Neural progenitor cell (in vitro differentiated cells): ENCODE data around the gene COPRS. TPM values are rescaled to one million over a fixed set of nuclear protein-coding genes. Genes with fewer than 3 reads are reported as not detected.
"Not testable (repeated sequence)": the region's sequence is repeated elsewhere in the genome, so short reads cannot be mapped to it uniquely, and the experiment has no call there.

ENCODE experiments used
- DNase-seq: peaks from one replicate; pipeline ENCODE4 v3.0.0-alpha.2; 2016; ENCODE audit warnings: low spot score
- H2AFZ ChIP-seq: fragments of 200-600 bp; sonication (generic); replicated peaks from 2 replicates; pipeline ENCODE4 v1.6.1; 2016; ENCODE audit warnings: antibody characterized with exemption
- H3F3A ChIP-seq: fragments of 200-600 bp; sonication (generic); 2 replicates; pipeline ENCODE4 v1.6.1; 2016; ENCODE audit warnings: antibody characterized with exemption, low read depth
- H3K27ac ChIP-seq: fragments of 200-600 bp; sonication (generic); 2 replicates; pipeline ENCODE4 v1.5.1; 2016; ENCODE audit warnings: mild to moderate bottlenecking
- H3K27me3 ChIP-seq: fragments of 200-600 bp; sonication (generic); 2 replicates; pipeline ENCODE4 v1.6.1; 2016; ENCODE audit warnings: mild to moderate bottlenecking, moderate library complexity
- H3K36me3 ChIP-seq: fragments of 200-600 bp; sonication (generic); 2 replicates; pipeline ENCODE4 v1.5.1; 2016
- H3K4me1 ChIP-seq: fragments of 200-600 bp; sonication (generic); 2 replicates; pipeline ENCODE4 v1.6.1; 2016; ENCODE audit warnings: mixed run types
- H3K4me2 ChIP-seq: fragments of 200-600 bp; sonication (generic); 2 replicates; pipeline ENCODE4 v1.6.1; 2016
- H3K4me3 ChIP-seq: fragments of 200-600 bp; sonication (generic); 2 replicates; pipeline ENCODE4 v1.5.1; 2016
- H3K79me2 ChIP-seq: fragments of 200-600 bp; sonication (generic); 2 replicates; pipeline ENCODE4 v1.6.1; 2016; ENCODE audit warnings: low read depth
- H3K9ac ChIP-seq: fragments of 200-600 bp; sonication (generic); 2 replicates; pipeline ENCODE4 v1.6.1; 2016
- H3K9me3 ChIP-seq: fragments of 200-600 bp; sonication (generic); 2 replicates; pipeline ENCODE4 v1.5.1; 2016; ENCODE audit warnings: low read depth
- H4K20me1 ChIP-seq: fragments of 200-600 bp; sonication (generic); 2 replicates; pipeline ENCODE4 v1.6.1; 2016; ENCODE audit warnings: low read depth
- H3K27ac Mint-ChIP-seq: 3 replicates; pipeline ENCODE4 v1.8.0; 2021; ENCODE audit warnings: mixed read lengths
- H3K27me3 Mint-ChIP-seq: 2 replicates; pipeline ENCODE4 v1.8.0; 2022; ENCODE audit warnings: low read depth, mild to moderate bottlenecking, inconsistent platforms, moderate library complexity, mixed read lengths; ENCODE audit not compliant: insufficient read depth
- H3K36me3 Mint-ChIP-seq: 3 replicates; pipeline ENCODE4 v1.8.0; 2021; ENCODE audit warnings: mixed read lengths
- H3K4me1 Mint-ChIP-seq: 3 replicates; pipeline ENCODE4 v1.8.0; 2021; ENCODE audit warnings: mixed read lengths
- H3K4me3 Mint-ChIP-seq: 3 replicates; pipeline ENCODE4 v1.8.0; 2021; ENCODE audit warnings: mild to moderate bottlenecking, moderate library complexity, mixed read lengths
- H3K9me3 Mint-ChIP-seq: 3 replicates; pipeline ENCODE4 v1.8.0; 2020; ENCODE audit warnings: mixed read lengths
- CTCF ChIP-seq: fragments of 200-600 bp; sonication (generic); IDR thresholded peaks from 2 replicates; pipeline ENCODE4 v1.5.1; 2017; ENCODE audit warnings: antibody characterized with exemption, mild to moderate bottlenecking
- EZH2 ChIP-seq: fragments of 200-600 bp; sonication (generic); IDR thresholded peaks from 2 replicates; pipeline ENCODE4 v1.6.1; 2017; ENCODE audit warnings: antibody characterized with exemption, mild to moderate bottlenecking, moderate library complexity
- EZH2phosphoT487 ChIP-seq: fragments of 200-600 bp; sonication (generic); IDR thresholded peaks from 2 replicates; pipeline ENCODE4 v1.6.1; 2017; ENCODE audit warnings: antibody characterized with exemption
- total RNA-seq: library from RNA; depleted of rRNA; stranded (reverse); fragments of >200 nt; gene quantifications from 2 replicates; pipeline ENCODE4 v1.2.3, GENCODE V29; 2015; ENCODE audit warnings: low replicate concordance

Gene COPRS
- total RNA-seq, 1 donor from 2014 or later: 37.9 TPM

GRCh38 chr17:31819578-31819977 lies 39.5 kb downstream of the COPRS start:
- no peaks in the 10 kb centered on the region for H3K79me2 ChIP-seq
- H3F3A ChIP-seq: no peaks in the 10 kb centered on the region
- H3K27ac ChIP-seq: no peak overlapping the region
- Mint-ChIP-seq H3K27ac (no peak overlapping the region), H3K4me3 (no peak overlapping the region), H3K27me3 (peaks cover 2% of the 10 kb centered on the region), H3K9me3 (no peaks in the 10 kb centered on the region), H3K36me3 (no peaks in the 10 kb centered on the region), H3K4me1 (no peaks in the 10 kb centered on the region)
- no peaks in the 10 kb centered on the region for H4K20me1 ChIP-seq
- no peak overlapping the region for H3K4me2 ChIP-seq
- no peaks in the 10 kb centered on the region for H3K36me3 ChIP-seq
- H3K4me3 ChIP-seq: no peak overlapping the region
- no peak overlapping the region for H2AFZ ChIP-seq
- H3K9me3 ChIP-seq: no peaks in the 10 kb centered on the region
- no peak for DNase-seq
- no peak for TF ChIP-seq CTCF
- TF ChIP-seq EZH2phosphoT487: no peak
- TF ChIP-seq EZH2: no peak
- H3K27me3 ChIP-seq: no peaks in the 10 kb centered on the region
- H3K4me1 ChIP-seq: no peaks in the 10 kb centered on the region
- no peak overlapping the region for H3K9ac ChIP-seq

GRCh38 chr17:31818863-31819262 lies 40.2 kb downstream of the COPRS start:
- not testable (repeated sequence) for H3F3A ChIP-seq, H3K27me3 ChIP-seq, H3K9ac ChIP-seq, H3K27me3 Mint-ChIP-seq, H4K20me1 ChIP-seq, H3K4me1 ChIP-seq, H2AFZ ChIP-seq, H3K9me3 ChIP-seq, H3K4me3 ChIP-seq, H3K27ac ChIP-seq, H3K27ac Mint-ChIP-seq, H3K4me2 ChIP-seq, DNase-seq, H3K4me1 Mint-ChIP-seq, H3K9me3 Mint-ChIP-seq, H3K36me3 Mint-ChIP-seq, H3K79me2 ChIP-seq, H3K36me3 ChIP-seq, H3K4me3 Mint-ChIP-seq

GRCh38 chr17:31815212-31815730 lies 43.8 kb downstream of the COPRS start:
- Mint-ChIP-seq H3K27ac (no peak overlapping the region), H3K4me3 (no peak overlapping the region)
- no peak overlapping the region for H3K4me3 ChIP-seq

More at GRCh38 chr17:31815212-31815730, 43.8 kb downstream of the COPRS start:
- Histone ChIP-seq H3K9me3 (no peaks in the 10 kb centered on the region), H3K9ac (no peak overlapping the region), H3K36me3 (no peaks in the 10 kb centered on the region), H3K4me1 (no peaks in the 10 kb centered on the region), H3K79me2 (no peaks in the 10 kb centered on the region), H3F3A (no peaks in the 10 kb centered on the region), H2AFZ (no peak overlapping the region), H3K27ac (no peak overlapping the region), H4K20me1 (no peaks in the 10 kb centered on the region), H3K4me2 (no peak overlapping the region), H3K27me3 (no peaks in the 10 kb centered on the region)
- TF ChIP-seq CTCF: no peak
- TF ChIP-seq EZH2: no peak
- TF ChIP-seq EZH2phosphoT487: no peak
- H3K4me1 Mint-ChIP-seq: no peaks in the 10 kb centered on the region
- H3K27me3 Mint-ChIP-seq: peaks cover 2% of the 10 kb centered on the region
- peaks cover 3% of the 10 kb centered on the region for H3K9me3 Mint-ChIP-seq
- no peak for DNase-seq
- H3K36me3 Mint-ChIP-seq: no peaks in the 10 kb centered on the region
